DND-41 (cell line): ENCODE measurements around the gene NPTN.

Source experiments
- ATAC-seq: fragments of 200-7000 bp; cut with Tn5 transposase; 3 replicates; pipeline ENCODE4 v1.9.1; 2021; ENCODE audit warnings: low read depth; ENCODE audit not compliant: insufficient read depth
- DNase-seq: peaks from one replicate; pipeline ENCODE4 v3.0.0-alpha.2; 2020
- H2AFZ ChIP-seq: 2 replicates; pipeline ENCODE4 v1.6.0; 2012; ENCODE audit warnings: low read depth, low read length
- H3K27ac ChIP-seq: 2 replicates; pipeline ENCODE4 v1.5.1; 2012; ENCODE audit warnings: low read length, inconsistent platforms
- H3K27me3 ChIP-seq: fragments of 200-600 bp; sonication (generic); 2 replicates; pipeline ENCODE4 v1.6.0; 2012; ENCODE audit warnings: low read length, mild to moderate bottlenecking, inconsistent platforms; ENCODE audit not compliant: insufficient read depth, poor library complexity
- H3K36me3 ChIP-seq: 2 replicates; pipeline ENCODE4 v1.5.1; 2012; ENCODE audit warnings: low read length, inconsistent platforms; ENCODE audit not compliant: insufficient read depth
- H3K4me1 ChIP-seq: 2 replicates; pipeline ENCODE4 v1.5.1; 2012; ENCODE audit warnings: mild to moderate bottlenecking, low read length; ENCODE audit not compliant: insufficient read depth
- H3K4me2 ChIP-seq: 2 replicates; pipeline ENCODE4 v1.6.0; 2012; ENCODE audit warnings: mild to moderate bottlenecking, moderate library complexity, low read length, inconsistent platforms; ENCODE audit not compliant: insufficient read depth
- H3K4me3 ChIP-seq, 2 experiments: fragments of 200-600 bp in 1 of 2; shearing (Covaris generic) in 1 of 2; 2 replicates each; pipeline ENCODE4 v1.5.1; 2012 to 2016; ENCODE audit warnings: inconsistent platforms in 2 of 2, low read length in 2 of 2, mild to moderate bottlenecking in 2 of 2, low read depth in 1 of 2, moderate library complexity in 1 of 2
- H3K79me2 ChIP-seq: 2 replicates; pipeline ENCODE4 v1.6.0; 2012; ENCODE audit warnings: low read length, inconsistent platforms; ENCODE audit not compliant: insufficient read depth
- H3K9ac ChIP-seq: 2 replicates; pipeline ENCODE4 v1.6.0; 2012; ENCODE audit warnings: low read depth, mild to moderate bottlenecking, inconsistent platforms, low read length, moderate library complexity
- H3K9me3 ChIP-seq: 2 replicates; pipeline ENCODE4 v1.5.1; 2012; ENCODE audit warnings: low read length, moderate library complexity, mild to moderate bottlenecking, inconsistent platforms; ENCODE audit not compliant: insufficient read depth, severe bottlenecking
- H4K20me1 ChIP-seq: 2 replicates; pipeline ENCODE4 v1.6.0; 2012; ENCODE audit warnings: low read length; ENCODE audit not compliant: insufficient read depth
- CTCF ChIP-seq: IDR thresholded peaks from 2 replicates; pipeline ENCODE4 v1.5.1; 2012; ENCODE audit warnings: borderline replicate concordance, low read length, moderate library complexity, mild to moderate bottlenecking; ENCODE audit not compliant: poor library complexity, severe bottlenecking; ENCODE audit errors: extremely low read depth
- EZH2 ChIP-seq: IDR thresholded peaks from 3 replicates; pipeline ENCODE4 v1.6.1; 2012; ENCODE audit warnings: borderline replicate concordance, low read depth, mild to moderate bottlenecking, moderate library complexity, low read length, inconsistent platforms; ENCODE audit not compliant: severe bottlenecking

The NPTN gene

GRCh38 chr15:73678498-73678897 is 45.3 kb upstream of the NPTN start:
- no peak for DNase-seq
- Histone ChIP-seq H4K20me1 (no peaks in the 10 kb centered on the region; the same call in 1 of the 2 replicates), H3K4me1 (no peaks in the 10 kb centered on the region), H3K4me2 (no peak overlapping the region), H3K9ac (no peak overlapping the region), H3K4me3 (no peak overlapping the region), H3K36me3 (no peaks in the 10 kb centered on the region), H3K9me3 (no peaks in the 10 kb centered on the region), H3K27ac (no peak overlapping the region), H3K27me3 (no peaks in the 10 kb centered on the region), H2AFZ (no peak overlapping the region), H3K79me2 (no peaks in the 10 kb centered on the region)
- TF ChIP-seq CTCF (no peak), EZH2 (no peak)
- no peak for ATAC-seq

- ATAC-seq (no peak), DNase-seq (no peak)
- H3K36me3 ChIP-seq, result no peaks in the 10 kb centered on the region
- no peak overlapping the region for H3K4me2 ChIP-seq
- H3K27me3 ChIP-seq, result peaks cover 2% of the 10 kb centered on the region
- H3K9ac ChIP-seq, result no peak overlapping the region
- no peaks in the 10 kb centered on the region for H3K79me2 ChIP-seq
- H3K27ac ChIP-seq, result no peak overlapping the region
- H3K9me3 ChIP-seq, result no peaks in the 10 kb centered on the region
- no peak for TF ChIP-seq CTCF
- TF ChIP-seq EZH2, result no peak
- no peak overlapping the region for H2AFZ ChIP-seq
- H4K20me1 ChIP-seq, result no peaks in the 10 kb centered on the region; the same call in 1 of the 2 replicates
- H3K4me3 ChIP-seq, result no peak overlapping the region
- no peaks in the 10 kb centered on the region for H3K4me1 ChIP-seq
These were observed 44.5 kb upstream of the NPTN start for GRCh38 chr15:73677733-73678132.

GRCh38 chr15:73677146-73677607 is 44.0 kb upstream of the NPTN start:
- no peak overlapping the region for H3K9ac ChIP-seq
- peaks cover 2% of the 10 kb centered on the region for H3K27me3 ChIP-seq
- ATAC-seq, result peak; percentile 48; the same call in 2 of the 3 replicates
- no peaks in the 10 kb centered on the region for H3K9me3 ChIP-seq
- H3K4me1 ChIP-seq, result no peaks in the 10 kb centered on the region
- H3K79me2 ChIP-seq, result no peaks in the 10 kb centered on the region
- H3K4me3 ChIP-seq, result no peak overlapping the region
- peak; percentile 46 for DNase-seq
- no peaks in the 10 kb centered on the region; the same call in 1 of the 2 replicates for H4K20me1 ChIP-seq
- H3K27ac ChIP-seq, result no peak overlapping the region
- no peak overlapping the region for H2AFZ ChIP-seq
- H3K4me2 ChIP-seq, result no peak overlapping the region
- H3K36me3 ChIP-seq, result no peaks in the 10 kb centered on the region
- TF ChIP-seq CTCF (peak; percentile 79), EZH2 (no peak)

- DNase-seq (no peak), ATAC-seq (no peak)
- Histone ChIP-seq H3K4me3 (no peak overlapping the region), H3K27me3 (peaks cover 2% of the 10 kb centered on the region), H3K9me3 (no peaks in the 10 kb centered on the region), H4K20me1 (no peaks in the 10 kb centered on the region; the same call in 1 of the 2 replicates), H3K27ac (no peak overlapping the region), H3K4me1 (no peaks in the 10 kb centered on the region), H3K79me2 (no peaks in the 10 kb centered on the region), H3K9ac (no peak overlapping the region), H2AFZ (no peak overlapping the region), H3K36me3 (no peaks in the 10 kb centered on the region), H3K4me2 (no peak overlapping the region)
- TF ChIP-seq CTCF (no peak), EZH2 (no peak)
These were observed 41.4 kb upstream of the NPTN start for GRCh38 chr15:73674587-73674986.
